Measurements from ENCODE around the gene HCFC2. TPM values are rescaled to one million over a fixed set of nuclear protein-coding genes. Genes with fewer than 3 reads are reported as not detected.

Gene HCFC2
- total RNA-seq, 1 donor from 2014 or later = 28.7 TPM

DNA sequence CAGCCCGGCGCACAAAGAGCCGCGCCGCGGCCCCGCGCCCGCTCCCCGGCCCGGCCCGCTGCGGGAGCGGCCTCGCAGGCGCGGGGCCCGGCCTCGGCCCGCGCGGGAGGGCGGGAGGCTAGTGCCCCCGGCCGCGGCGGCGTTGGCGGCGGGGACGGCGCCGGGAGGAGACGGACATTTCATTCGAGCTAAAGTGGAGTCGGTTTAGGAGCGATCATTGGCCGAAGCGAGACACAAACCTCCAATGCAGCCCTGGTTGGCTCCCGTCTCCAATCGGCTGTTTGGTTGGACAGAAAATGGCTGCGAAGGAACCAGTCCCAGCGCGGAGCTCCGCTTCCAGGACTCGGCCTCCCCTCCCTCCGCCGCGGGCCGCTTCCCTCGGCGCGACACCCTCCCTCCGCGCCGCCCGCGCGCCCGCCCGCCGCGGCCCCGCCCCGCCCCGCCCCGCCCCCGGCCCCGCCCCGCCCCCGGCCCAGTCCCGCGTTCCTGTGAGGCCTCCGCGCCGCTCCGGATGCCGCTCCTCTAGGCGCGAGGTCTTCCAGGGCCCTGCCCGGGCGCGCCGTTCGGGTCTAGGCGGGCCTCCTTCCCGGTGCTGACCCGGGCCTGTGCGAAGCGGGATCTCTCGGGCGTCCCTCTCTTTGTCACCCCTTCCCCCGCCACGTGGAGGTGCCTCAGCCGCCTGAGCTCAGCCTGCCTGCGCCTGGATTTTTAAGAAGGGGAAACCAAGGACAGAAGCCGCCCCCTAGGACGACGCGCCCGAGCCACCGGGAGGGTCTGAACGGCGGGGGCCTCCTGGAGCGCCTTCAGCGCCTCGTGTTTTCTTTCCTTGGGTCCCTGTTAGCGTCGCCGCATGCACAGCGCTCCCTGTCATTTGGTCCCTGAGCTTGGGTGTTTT, 73.8 kb downstream of the HCFC2 start, which contains the start of gene NFYB:
NFYB (minus strand) TSS at position 309 of the 895 bp plus-strand sequence. CDS start 2,757 bp downstream, outside the sequence.
- Histone ChIP-seq H3K27ac (peak within 1 kb of the TSS; percentile 89), H3K9me3 (no peaks in the 10 kb centered on the region), H3K27me3 (no peaks in the 10 kb centered on the region), H3K4me1 (peaks cover 43% of the 10 kb centered on the region), H3K4me3 (peak within 1 kb of the TSS; percentile 58 to 92), H3K36me3 (no peaks in the 10 kb centered on the region)
- intact Hi-C loops (cut with DNase I) = no loop called here
- peak in 1 of 2 donors; percentile 93 for DNase-seq (ENCODE audit: extremely low spot score in 2 of 2)
- TF ChIP-seq, protein P1, sequence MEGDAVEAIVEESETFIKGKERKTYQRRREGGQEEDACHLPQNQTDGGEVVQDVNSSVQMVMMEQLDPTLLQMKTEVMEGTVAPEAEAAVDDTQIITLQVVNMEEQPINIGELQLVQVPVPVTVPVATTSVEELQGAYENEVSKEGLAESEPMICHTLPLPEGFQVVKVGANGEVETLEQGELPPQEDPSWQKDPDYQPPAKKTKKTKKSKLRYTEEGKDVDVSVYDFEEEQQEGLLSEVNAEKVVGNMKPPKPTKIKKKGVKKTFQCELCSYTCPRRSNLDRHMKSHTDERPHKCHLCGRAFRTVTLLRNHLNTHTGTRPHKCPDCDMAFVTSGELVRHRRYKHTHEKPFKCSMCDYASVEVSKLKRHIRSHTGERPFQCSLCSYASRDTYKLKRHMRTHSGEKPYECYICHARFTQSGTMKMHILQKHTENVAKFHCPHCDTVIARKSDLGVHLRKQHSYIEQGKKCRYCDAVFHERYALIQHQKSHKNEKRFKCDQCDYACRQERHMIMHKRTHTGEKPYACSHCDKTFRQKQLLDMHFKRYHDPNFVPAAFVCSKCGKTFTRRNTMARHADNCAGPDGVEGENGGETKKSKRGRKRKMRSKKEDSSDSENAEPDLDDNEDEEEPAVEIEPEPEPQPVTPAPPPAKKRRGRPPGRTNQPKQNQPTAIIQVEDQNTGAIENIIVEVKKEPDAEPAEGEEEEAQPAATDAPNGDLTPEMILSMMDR (IDR thresholded peaks at IDR 0.05) = no peak
- peak; percentile 30 to 64 for TF ChIP-seq POLR2AphosphoS5 (IDR thresholded peaks at IDR 0.05; ENCODE audit: insufficient read depth in 1 of 2, low read depth in 1 of 2)
- peak in 1 of 2 donors; percentile 75 for TF ChIP-seq POLR2A (IDR thresholded peaks at IDR 0.05)

DNA sequence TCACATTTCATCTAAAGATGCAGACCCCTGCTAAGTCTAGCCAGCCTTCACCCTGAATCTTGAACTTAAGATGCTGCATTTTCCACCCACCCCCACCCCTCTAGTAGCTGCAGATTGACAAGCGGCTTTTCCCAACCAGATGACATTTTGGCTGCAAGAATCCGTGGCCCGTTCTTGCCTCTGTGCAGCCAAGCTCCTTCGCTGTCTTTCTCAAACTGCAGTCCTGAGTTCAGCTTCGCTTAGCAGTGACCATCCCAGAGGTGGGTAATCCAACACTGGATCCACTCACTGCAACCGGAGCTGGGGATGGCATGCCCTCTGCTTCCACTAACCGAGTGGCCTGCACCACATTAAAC, 74.4 kb downstream of the HCFC2 start:
- TF ChIP-seq POLR2AphosphoS5 (IDR thresholded peaks at IDR 0.05; ENCODE audit: insufficient read depth in 1 of 2, low read depth in 1 of 2) (no peak), POLR2A (IDR thresholded peaks at IDR 0.05) (no peak)
- TF ChIP-seq, protein P1 (IDR thresholded peaks at IDR 0.05) = no peak
- intact Hi-C loops (cut with DNase I) = no loop called here
- no peak for DNase-seq (ENCODE audit: extremely low spot score in 2 of 2)
- Histone ChIP-seq H3K27ac (peak overlapping the region; percentile 89), H3K4me3 (peak overlapping the region; percentile 32 to 58), H3K9me3 (no peaks in the 10 kb centered on the region), H3K27me3 (no peaks in the 10 kb centered on the region), H3K4me1 (peaks cover 40% of the 10 kb centered on the region), H3K36me3 (no peaks in the 10 kb centered on the region)

DNA sequence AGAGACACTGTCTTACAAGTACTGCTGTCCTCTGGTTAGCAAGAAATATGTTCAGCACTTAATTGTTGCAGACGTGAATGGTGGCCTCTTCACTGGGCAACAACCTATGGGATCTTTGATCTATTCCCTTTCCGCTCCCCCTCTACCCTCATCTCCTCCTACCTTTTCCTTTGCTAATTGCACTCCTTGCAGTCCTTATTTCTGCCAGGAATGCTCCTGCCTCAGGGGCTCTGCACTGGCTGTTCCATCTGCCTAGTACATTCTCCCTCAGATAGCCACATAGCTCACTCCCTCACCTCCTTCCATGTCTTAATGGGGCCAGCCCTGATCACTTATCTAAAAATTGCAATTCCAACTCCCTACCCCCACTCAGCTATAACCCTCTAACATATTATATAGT, 78.2 kb downstream of the HCFC2 start:
- Histone ChIP-seq H3K27me3 (no peaks in the 10 kb centered on the region), H3K36me3 (no peaks in the 10 kb centered on the region), H3K9me3 (no peaks in the 10 kb centered on the region), H3K4me1 (peaks cover 10% of the 10 kb centered on the region), H3K27ac (no peak overlapping the region), H3K4me3 (no peak overlapping the region)
- DNase-seq (ENCODE audit: extremely low spot score in 2 of 2) = no peak
- intact Hi-C loops (cut with DNase I) = no loop called here
- no peak for TF ChIP-seq POLR2A (IDR thresholded peaks at IDR 0.05)
- TF ChIP-seq POLR2AphosphoS5 (IDR thresholded peaks at IDR 0.05; ENCODE audit: insufficient read depth in 1 of 2, low read depth in 1 of 2) = no peak
- TF ChIP-seq, protein P1 (IDR thresholded peaks at IDR 0.05) = no peak

DNA sequence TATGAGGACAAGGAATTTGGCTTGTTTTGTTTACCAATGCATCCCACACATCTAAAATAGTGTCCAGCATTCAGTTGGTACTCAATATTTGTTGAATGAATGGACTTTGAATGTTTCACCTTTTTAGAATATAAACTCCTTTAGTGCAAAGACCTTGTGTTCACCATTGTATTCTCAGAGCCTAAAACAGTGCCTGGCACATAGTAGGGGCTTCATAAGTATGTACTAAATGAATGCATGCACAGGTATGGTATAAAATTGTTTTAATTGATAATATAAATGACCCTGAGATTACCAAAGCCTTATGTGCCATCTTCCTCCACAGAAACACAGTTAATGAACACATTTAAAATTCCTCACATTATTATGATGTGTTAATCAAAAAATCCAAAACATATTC, 78.7 kb downstream of the HCFC2 start:
- H3K27me3 ChIP-seq = no peaks in the 10 kb centered on the region
- no peaks in the 10 kb centered on the region for H3K36me3 ChIP-seq
- H3K9me3 ChIP-seq = no peaks in the 10 kb centered on the region
- H3K4me3 ChIP-seq = no peak overlapping the region
- intact Hi-C loops (cut with DNase I) = no loop called here
- no peak overlapping the region for H3K27ac ChIP-seq
- TF ChIP-seq, protein P1 (IDR thresholded peaks at IDR 0.05) = no peak
- no peak for TF ChIP-seq POLR2A (IDR thresholded peaks at IDR 0.05)
- no peak for TF ChIP-seq POLR2AphosphoS5 (IDR thresholded peaks at IDR 0.05; ENCODE audit: insufficient read depth in 1 of 2, low read depth in 1 of 2)
- no peak for DNase-seq (ENCODE audit: extremely low spot score in 2 of 2)
- peaks cover 10% of the 10 kb centered on the region for H3K4me1 ChIP-seq

DNA sequence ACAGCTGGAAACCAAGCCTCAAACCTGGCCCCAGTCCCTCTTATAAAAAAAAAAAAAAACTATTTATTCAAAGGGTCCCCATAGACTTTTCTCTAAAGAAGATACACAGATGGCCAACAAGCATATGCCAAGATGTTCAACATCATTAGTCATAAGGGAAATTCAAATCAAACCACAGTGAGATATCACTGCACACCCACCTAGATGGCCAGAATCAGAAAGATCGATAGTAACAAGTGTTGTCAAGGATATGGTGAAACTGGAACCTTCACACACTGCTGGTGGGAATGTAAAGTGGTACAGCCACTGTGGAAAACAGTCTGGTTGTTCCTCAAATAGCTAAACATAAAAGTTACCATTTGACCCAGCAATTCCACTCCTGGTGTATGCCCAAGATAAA, 79.6 kb downstream of the HCFC2 start:
- intact Hi-C loops (cut with DNase I) = no loop called here
- Histone ChIP-seq H3K9me3 (no peaks in the 10 kb centered on the region), H3K36me3 (no peaks in the 10 kb centered on the region), H3K27ac (no peak overlapping the region), H3K4me1 (peaks cover 3% of the 10 kb centered on the region), H3K27me3 (no peaks in the 10 kb centered on the region), H3K4me3 (no peak overlapping the region)
- DNase-seq (ENCODE audit: extremely low spot score in 2 of 2) = no peak
- TF ChIP-seq POLR2AphosphoS5 (IDR thresholded peaks at IDR 0.05; ENCODE audit: insufficient read depth in 1 of 2, low read depth in 1 of 2) = no peak
- TF ChIP-seq POLR2A (IDR thresholded peaks at IDR 0.05) = no peak
- TF ChIP-seq, protein P1 (IDR thresholded peaks at IDR 0.05) = no peak
